ENCODE results near the gene GINM1. TPM values are rescaled to one million over a fixed set of nuclear protein-coding genes. Genes with fewer than 3 reads are reported as not detected.

GINM1 gene
- total and polyA plus RNA-seq, 2 of the 8 experiments (the other 6 are each of a cell fraction or from before 2014, with no cell fraction given), result 5.1 to 21.6 TPM

- TF ChIP-seq RAD21 (IDR thresholded peaks at IDR 0.05 in 1 of 2, conservative IDR thresholded peaks at IDR 0.05 in 1 of 2; ENCODE audit: low read depth in 2 of 2, low read length in 2 of 2), result no peak
- no peak for TF ChIP-seq CBX8 (IDR thresholded peaks at IDR 0.05; ENCODE audit: borderline replicate concordance, low read depth, low read length)
- TF ChIP-seq RFX5 (IDR thresholded peaks at IDR 0.05; ENCODE audit: borderline replicate concordance, low read depth, low read length), result no peak
- no peak for TF ChIP-seq RBBP5 (IDR thresholded peaks at IDR 0.05; ENCODE audit: borderline replicate concordance, low read depth, low read length)
- no peak for TF ChIP-seq GABPA (IDR thresholded peaks at IDR 0.05; ENCODE audit: borderline replicate concordance, insufficient read depth, low read length)
- TF ChIP-seq POLR2AphosphoS5 (IDR thresholded peaks at IDR 0.05; ENCODE audit: low read depth, low read length), result no peak
- no peak for TF ChIP-seq MAFK (IDR thresholded peaks at IDR 0.05; ENCODE audit: low read depth, low read length)
Observed at GRCh38 chr6:149614337-149614736, 48.2 kb downstream of the GINM1 start (continued).

Data from H1 (cell line).